KOPT-K1 (cell line): ENCODE data around the gene RIMKLB.
"Not testable (repeated sequence)": the region's sequence is repeated elsewhere in the genome, so short reads cannot be mapped to it uniquely, and the experiment has no call there.

Source experiments
- H3K27ac ChIP-seq: fragments of 200-600 bp; sonication (generic); 2 replicates; pipeline ENCODE4 v1.5.1; 2016; ENCODE audit warnings: antibody characterized with exemption, mild to moderate bottlenecking, low read depth, low read length; ENCODE audit not compliant: poor library complexity, severe bottlenecking
- H3K36me3 ChIP-seq: fragments of 200-600 bp; sonication (generic); 2 replicates; pipeline ENCODE4 v1.5.1; 2017; ENCODE audit warnings: antibody characterized with exemption, mild to moderate bottlenecking, low read length, moderate library complexity; ENCODE audit not compliant: insufficient read depth
- H3K9me3 ChIP-seq: fragments of 200-600 bp; sonication (generic); 2 replicates; pipeline ENCODE4 v1.5.1; 2017; ENCODE audit warnings: antibody characterized with exemption, low read length, mild to moderate bottlenecking; ENCODE audit not compliant: insufficient read depth, poor library complexity, severe bottlenecking

RIMKLB gene

DNA sequence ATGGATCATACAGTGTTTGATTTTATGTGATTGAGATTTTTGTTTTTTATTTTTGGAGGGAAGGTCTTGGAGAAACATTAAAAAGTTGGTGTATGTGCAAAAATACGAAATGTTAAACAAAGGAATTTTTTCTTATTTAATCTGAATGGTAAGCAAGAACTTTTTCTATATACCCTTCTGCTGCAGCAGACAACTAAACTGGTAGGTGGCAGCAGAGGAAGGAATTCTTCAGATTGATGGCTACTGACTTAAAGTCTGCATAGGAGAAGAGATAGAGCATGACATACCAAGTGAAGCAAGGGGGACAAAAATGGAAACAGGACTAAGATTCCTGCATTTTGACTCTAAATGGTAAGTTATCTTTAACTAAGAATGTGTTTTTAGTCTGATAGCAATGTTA, 82.6 kb downstream of the RIMKLB start:
- peaks cover 26% of the 10 kb centered on the region for H3K36me3 ChIP-seq
- H3K27ac ChIP-seq: no peak overlapping the region
- no peaks in the 10 kb centered on the region for H3K9me3 ChIP-seq

DNA sequence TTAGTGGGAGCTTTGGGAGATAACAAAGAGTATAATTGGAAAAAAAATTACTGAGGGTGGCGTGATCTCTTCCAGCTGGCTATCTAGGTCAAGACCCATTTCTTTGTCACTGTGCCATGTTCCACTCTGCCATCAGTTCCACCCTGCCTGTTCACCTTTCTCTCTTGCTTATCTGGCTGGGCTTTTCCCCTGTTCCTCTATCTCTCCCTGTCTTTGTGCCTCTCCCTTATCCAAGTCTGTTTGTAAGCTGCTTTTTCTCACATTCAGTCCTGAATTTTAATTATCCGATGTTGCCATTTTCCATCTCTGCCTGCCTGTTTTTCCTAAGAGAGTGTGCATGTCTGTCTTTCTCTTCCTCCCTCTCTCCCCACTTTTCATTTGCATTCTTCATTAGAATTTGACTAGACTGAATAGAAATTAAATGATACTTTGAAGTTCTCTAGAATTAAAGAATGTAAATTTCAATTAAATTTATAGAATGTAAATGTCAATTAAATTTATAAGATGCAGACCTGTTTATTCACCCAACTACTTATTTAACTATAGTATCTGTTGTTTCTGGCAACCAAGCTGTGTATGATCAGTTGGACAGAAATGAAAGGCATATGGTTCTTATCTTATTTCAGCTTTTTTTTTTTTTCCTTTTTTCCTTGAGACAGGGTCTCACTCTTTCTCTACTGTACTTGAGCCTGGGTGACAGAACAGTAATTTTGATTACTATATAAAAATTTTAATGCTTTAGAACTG, 83.8 kb downstream of the RIMKLB start:
- Histone ChIP-seq H3K36me3 (peaks cover 25% of the 10 kb centered on the region), H3K9me3 (no peaks in the 10 kb centered on the region), H3K27ac (no peak overlapping the region)

DNA sequence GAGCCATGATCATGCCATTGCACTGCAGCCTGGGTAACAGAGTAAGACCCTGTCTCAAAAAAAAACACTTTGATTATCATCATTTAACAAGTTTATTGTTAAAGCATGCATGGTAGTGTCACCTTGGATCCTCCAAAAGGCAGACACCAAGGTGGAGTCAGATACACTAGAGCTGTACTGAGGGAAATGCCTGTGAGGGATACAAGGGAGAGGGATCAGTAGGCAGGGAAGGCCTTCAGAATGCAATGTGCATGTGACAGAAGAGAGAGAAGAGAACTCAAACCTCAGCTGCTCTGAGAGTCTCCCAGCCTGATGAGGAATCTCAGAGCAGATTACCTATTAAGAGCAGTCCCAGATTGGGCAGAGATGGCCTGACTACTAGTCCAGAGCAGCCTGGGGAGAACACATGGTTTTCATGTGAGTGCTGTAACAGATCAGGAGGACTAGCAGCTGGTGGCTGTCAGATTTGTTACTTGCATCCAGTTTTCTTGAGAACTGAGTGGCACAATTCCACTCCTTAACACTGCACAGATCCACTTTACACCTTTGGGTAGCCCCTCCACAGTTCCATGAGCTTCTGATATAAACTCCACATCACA, 86.6 kb downstream of the RIMKLB start:
- Histone ChIP-seq H3K9me3 (no peaks in the 10 kb centered on the region), H3K27ac (no peak overlapping the region), H3K36me3 (peaks cover 8% of the 10 kb centered on the region)

DNA sequence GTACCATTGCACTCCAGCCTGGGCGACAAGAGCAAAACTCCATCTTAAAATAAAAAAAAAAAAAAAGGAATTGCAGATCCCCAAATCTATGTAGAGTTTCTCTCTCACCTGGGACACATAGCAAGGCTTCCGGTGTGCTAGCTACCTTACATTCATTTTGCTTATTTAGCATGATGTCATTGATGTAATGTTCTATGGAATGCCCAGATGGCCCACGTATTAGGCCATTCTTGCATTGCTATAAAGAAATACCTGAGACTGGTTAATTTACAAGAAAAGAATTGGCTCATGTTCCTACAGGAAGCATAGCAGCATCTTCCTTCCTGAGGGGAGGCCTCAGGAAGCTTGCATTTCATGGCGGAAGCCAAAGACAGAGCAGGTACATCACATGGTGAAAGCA, 87.7 kb downstream of the RIMKLB start:
- H3K27ac ChIP-seq: no peak overlapping the region
- H3K36me3 ChIP-seq: peaks cover 8% of the 10 kb centered on the region
- H3K9me3 ChIP-seq: no peaks in the 10 kb centered on the region

DNA sequence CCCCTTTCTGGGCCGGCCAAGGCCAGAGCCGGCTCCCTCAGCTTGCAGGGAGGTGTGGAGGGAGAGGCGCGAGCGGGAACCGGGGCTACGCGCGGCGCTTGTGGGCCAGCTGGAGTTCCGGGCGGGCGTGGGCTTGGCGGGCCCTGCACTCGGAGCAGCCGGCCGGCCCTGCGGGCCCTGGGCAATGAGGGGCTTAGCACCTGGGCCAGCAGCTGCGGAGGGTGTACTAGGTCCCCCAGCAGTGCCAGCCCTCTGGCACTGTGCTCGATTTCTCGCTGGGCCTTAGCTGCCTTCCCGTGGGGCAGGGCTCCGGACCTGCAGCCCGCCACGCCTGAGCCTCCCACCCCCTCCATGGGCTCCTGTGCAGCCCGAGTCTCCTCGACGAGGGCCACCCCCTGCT, 89.4 kb downstream of the RIMKLB start:
- H3K36me3 ChIP-seq, H3K27ac ChIP-seq: not testable (repeated sequence)

DNA sequence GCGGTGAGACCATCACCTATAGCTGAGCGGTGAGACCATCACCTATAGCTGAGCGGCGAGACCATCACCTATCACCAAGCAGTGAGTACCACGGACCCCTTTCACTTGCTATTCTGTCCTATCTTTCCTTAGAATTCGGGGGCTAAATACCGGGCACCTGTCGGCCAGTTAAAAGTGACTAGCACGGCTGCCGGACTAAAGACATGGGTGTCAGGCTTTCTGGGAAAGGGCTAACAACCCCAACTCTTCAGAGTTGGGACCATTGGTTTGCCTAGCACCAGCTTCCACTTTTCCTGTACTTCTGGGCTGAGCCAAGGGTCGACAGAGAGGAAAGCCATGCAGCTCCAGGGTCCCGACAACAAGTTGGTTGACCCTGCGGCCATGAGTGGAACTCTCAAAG, 90.9 kb downstream of the RIMKLB start:
- H3K27ac ChIP-seq, H3K36me3 ChIP-seq, H3K9me3 ChIP-seq: not testable (repeated sequence)

More for the DNA sequence above, 89.4 kb downstream of the RIMKLB start:
- not testable (repeated sequence) for H3K9me3 ChIP-seq

DNA sequence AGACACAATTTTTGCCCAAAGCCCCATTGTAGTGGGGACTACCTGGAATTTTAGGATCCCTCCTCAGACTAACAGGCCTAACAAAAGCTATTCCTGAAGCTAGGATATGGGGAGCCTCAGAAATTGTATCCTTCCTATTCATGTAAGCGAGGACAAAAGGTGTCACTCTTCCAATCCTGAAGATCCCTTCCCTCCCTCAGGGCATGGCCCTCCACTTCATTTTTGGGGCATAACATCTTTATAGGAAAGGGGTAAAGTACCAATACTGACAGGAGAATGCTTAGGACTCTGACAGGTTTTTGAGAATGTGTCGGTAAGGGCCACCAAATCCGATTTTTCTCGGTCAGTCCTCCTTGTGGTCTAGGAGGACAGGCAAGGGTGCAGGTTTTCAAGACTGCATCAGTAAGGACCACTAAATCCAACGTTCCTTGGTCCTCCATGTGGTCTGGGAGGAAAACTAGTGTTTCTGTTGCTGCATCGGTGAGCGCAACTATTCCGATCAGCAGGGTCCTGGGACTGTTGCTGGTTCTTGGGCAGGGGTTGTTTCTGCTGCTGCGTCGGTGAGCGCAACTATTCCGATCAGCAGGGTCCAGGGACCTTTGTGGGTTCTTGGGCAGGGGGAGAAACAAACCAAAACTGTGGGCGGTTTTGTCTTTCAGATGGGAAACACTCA, 91.7 kb downstream of the RIMKLB start:
- not testable (repeated sequence) for H3K27ac ChIP-seq, H3K9me3 ChIP-seq, H3K36me3 ChIP-seq

DNA sequence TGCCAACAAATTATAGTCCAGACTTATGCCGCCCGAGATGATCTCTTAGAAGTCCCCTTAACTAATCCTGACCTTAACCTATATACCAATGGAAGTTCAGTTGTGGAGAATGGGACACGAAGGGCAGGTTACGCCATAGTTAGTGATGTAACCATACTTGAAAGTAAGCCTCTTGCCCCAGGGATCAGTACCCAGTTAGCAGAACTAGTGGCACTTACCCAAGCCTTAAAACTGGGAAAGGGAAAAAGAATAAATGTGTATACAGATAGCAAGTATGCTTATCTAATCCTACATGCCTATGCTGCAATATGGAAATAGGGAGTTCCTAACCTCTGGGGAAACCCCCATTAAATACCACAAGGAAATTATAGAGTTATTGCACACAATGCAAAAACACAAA, 95.4 kb downstream of the RIMKLB start:
- H3K9me3 ChIP-seq, H3K36me3 ChIP-seq, H3K27ac ChIP-seq: not testable (repeated sequence)

DNA sequence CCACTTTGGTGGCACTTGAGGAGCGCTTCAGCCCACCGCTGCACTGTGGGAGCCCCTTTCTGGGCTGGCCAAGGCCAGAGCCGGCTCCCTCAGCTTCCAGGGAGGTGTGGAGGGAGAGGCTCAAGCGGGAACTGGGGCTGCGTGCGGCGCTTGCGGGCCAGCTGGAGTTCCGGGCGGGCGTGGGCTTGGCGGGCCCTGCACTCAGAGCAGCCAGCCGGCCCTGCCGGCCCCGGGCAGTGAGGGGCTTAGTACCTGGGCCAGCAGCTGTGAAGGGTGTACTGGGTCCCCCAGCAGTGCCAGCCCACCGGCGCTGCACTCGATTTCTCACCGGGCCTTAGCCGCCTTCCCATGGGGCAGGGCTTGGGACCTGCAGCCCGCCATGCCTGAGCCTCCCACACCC, 96.8 kb downstream of the RIMKLB start:
- H3K36me3 ChIP-seq, H3K9me3 ChIP-seq, H3K27ac ChIP-seq: not testable (repeated sequence)

DNA sequence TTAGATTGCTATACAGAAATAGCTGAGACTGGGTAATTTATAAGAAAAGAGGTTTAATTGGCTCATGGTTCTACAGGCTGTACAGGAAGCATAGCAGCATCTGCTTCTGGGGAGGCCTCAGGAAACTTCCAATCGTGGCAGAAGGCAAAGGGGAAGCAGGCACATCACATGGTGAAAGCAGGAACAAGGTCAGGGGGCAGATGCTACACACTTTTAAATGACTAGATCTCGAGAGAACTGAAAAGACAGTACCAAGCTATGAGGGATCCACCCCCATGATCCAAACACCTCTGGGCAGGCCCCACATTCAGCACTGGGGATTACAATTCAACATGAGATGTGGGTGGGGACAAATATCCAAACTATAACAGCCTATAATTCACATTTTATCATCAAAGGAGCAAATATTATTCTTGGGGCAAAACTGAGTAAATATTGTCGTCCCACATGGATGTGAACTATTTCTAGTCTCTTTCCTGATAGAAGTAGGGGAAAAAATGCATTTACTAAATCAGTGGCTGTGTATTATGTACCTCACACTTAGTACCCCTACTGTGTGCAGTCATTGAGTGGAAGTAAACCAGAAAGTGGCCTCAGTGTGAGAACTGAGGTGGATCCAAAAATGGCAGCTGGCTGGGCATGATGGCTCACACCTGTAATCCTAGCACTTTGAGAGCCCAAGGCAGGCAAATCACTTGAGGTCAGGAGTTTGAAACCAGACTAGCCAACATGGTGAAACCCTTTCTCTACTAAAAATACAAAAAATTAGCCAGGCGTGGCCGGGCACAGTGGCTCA, 99.2 kb downstream of the RIMKLB start:
- Histone ChIP-seq H3K27ac (no peak overlapping the region), H3K9me3 (no peaks in the 10 kb centered on the region), H3K36me3 (no peaks in the 10 kb centered on the region)

DNA sequence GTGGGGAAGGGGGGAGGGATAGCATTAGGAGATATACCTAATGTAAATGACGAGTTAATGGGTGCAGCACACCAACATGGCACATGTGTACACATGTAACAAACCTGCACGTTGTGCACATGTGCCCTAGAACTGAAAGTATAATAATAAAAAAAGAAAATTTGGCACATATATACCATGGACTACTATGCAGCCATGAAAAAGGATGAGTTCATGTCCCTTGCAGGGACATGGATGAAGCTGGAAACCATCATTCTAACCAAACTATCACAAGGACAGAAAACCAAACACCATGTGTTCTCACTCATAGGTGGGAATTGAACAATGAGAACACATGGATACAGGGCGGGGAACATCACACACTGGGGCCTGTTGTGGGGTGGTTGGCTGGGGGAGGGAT, 103.4 kb downstream of the RIMKLB start:
- not testable (repeated sequence) for H3K36me3 ChIP-seq, H3K9me3 ChIP-seq, H3K27ac ChIP-seq

DNA sequence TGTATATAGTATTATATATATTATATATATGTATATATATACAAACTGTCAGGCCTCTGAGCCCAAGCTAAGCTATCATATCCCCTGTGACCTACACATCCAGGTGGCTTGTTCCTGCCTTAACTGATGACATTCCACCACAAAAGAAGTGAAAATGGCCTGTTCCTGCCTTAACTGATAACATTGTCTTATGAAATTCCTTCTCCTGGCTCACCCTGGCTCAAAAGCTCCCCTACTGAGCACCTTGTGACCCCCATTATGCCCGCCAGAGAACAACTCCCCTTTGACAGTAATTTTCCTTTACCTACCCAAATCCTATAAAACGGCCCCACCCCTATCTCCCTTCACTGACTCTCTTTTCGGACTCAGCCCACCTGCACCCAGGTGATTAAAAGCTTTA, 107.0 kb downstream of the RIMKLB start:
- not testable (repeated sequence) for H3K36me3 ChIP-seq, H3K27ac ChIP-seq, H3K9me3 ChIP-seq

DNA sequence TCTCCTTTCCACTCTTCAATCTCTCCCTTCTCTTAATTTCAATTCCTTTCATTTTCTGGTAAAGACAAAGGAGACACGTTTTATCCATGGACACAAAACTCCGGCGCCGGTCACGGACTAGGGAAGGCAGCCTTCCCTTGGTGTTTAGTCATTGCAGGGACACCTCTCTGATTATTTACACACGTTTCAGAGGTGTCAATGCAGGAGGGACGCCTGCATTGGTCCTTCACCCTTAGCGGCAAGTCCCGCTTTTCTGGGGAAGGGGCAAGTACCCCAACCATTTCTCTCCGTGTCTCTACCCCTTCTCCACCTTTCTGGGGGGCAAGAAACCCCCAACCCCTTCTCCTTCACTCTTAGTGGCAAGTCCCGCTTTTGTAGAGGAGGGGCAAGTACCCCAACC, 107.7 kb downstream of the RIMKLB start:
- not testable (repeated sequence) for H3K27ac ChIP-seq, H3K9me3 ChIP-seq, H3K36me3 ChIP-seq

DNA sequence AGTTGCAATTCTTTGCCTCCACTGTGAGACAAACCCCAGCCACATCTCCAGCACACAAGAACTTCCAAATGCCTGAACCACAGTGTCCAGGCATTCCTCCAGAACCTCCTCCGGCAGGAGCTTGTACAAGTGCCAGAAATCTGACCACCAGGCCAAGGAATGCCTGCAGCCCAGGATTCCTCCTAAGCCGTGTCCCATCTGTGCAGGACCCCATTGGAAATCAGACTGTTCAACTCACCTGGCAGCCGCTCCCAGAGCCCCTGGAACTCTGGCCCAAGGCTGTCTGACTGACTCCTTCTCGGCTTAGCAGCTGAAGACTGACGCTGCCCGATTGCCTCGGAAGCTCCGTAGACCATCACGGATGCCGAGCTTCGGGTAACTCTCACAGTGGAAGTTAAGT, 109.3 kb downstream of the RIMKLB start:
- not testable (repeated sequence) for H3K36me3 ChIP-seq, H3K9me3 ChIP-seq, H3K27ac ChIP-seq

DNA sequence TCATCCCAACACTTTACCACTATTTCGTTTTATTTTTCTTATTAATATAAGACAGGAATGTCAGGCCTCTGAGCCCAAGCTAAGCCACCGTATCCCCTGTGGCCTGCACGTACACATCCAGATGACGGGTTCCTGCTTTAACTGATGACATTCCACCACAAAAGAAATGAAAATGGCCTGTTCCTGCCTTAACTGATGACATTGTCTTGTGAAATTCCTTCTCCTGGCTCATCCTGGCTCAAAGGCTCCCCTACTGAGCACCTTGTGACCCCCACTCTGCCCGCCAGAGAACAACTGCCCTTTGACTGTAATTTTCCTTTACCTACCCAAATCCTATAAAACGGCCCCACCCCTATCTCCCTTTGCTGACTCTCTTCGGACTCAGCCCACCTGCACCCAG, 112.3 kb downstream of the RIMKLB start:
- H3K9me3 ChIP-seq, H3K36me3 ChIP-seq, H3K27ac ChIP-seq: not testable (repeated sequence)
